IMR-90 (cell line): ENCODE data around the gene PADI6. TPM values are rescaled to one million over a fixed set of nuclear protein-coding genes. Genes with fewer than 3 reads are reported as not detected.

Experiments used
- ATAC-seq: fragments of 200-7000 bp; cut with Tn5 transposase; 2 replicates; pipeline ENCODE4 v1.9.1; 2020; ENCODE audit warnings: low read depth, mild to moderate bottlenecking, moderate library complexity
- BruUV-seq: library from RNA; stranded (reverse); fragments of 400-500 nt; replicated peaks from 2 replicates; lab custom pipeline; 2021; lab: Mats Ljungman, UMichigan
- CTCF ChIA-PET: fragments of 300-600 bp; formaldehyde crosslinking; extraction: SDS; loops from one replicate; lab custom pipeline; 2021; ENCODE audit warnings: antibody characterized with exemption; lab: Yijun Ruan, JAX
- POLR2A ChIA-PET: fragments of 300-600 bp; sonication (Branson Sonifier 250); formaldehyde crosslinking; loops from one replicate; lab custom pipeline; 2022; ENCODE audit warnings: antibody characterized with exemption; ENCODE audit not compliant: unreplicated experiment; lab: Charles Lee
- DNase-seq: peaks from one replicate; pipeline ENCODE4 v3.0.0; 2013
- H2AFZ ChIP-seq: replicated peaks from 2 replicates; pipeline ENCODE3; 2013; ENCODE audit warnings: low read length, mild to moderate bottlenecking; ENCODE audit not compliant: poor library complexity
- H2AK5ac ChIP-seq: 2 replicates; pipeline ENCODE4 v1.6.1; 2013; ENCODE audit warnings: low read depth, low read length, inconsistent platforms
- H2AK9ac ChIP-seq: replicated peaks from 2 replicates; pipeline ENCODE3; 2013; ENCODE audit warnings: mild to moderate bottlenecking, low read depth, low read length, moderate library complexity; ENCODE audit not compliant: poor library complexity
- H2BK120ac ChIP-seq: 2 replicates; pipeline ENCODE4 v1.6.1; 2013; ENCODE audit warnings: low read depth, low read length, inconsistent platforms
- H2BK15ac ChIP-seq: 3 replicates; pipeline ENCODE4 v1.6.1; 2013; ENCODE audit warnings: low read depth, low read length, inconsistent platforms
- H2BK20ac ChIP-seq: 2 replicates; pipeline ENCODE4 v1.6.1; 2013; ENCODE audit warnings: low read depth, mild to moderate bottlenecking, inconsistent platforms, low read length, moderate library complexity
- H2BK5ac ChIP-seq: 2 replicates; pipeline ENCODE4 v1.6.1; 2013; ENCODE audit warnings: mild to moderate bottlenecking, low read depth, low read length, inconsistent platforms; ENCODE audit not compliant: poor library complexity, severe bottlenecking
- H3K14ac ChIP-seq: replicated peaks from 2 replicates; pipeline ENCODE4 v1.6.1; 2013; ENCODE audit warnings: low read depth, low read length, inconsistent platforms
- H3K18ac ChIP-seq: 2 replicates; pipeline ENCODE4 v1.6.1; 2013; ENCODE audit warnings: low read depth, low read length, control low read depth
- H3K23ac ChIP-seq: 2 replicates; pipeline ENCODE4 v1.6.1; 2013; ENCODE audit warnings: low read depth, low read length, inconsistent platforms
- H3K27ac ChIP-seq: 2 replicates; pipeline ENCODE4 v1.5.1; 2013; ENCODE audit warnings: mild to moderate bottlenecking, control low read depth, low read length; ENCODE audit not compliant: insufficient read depth
- H3K27me3 ChIP-seq: 2 replicates; pipeline ENCODE4 v1.6.1; 2013; ENCODE audit warnings: low read length; ENCODE audit not compliant: control insufficient read depth, insufficient read depth
- H3K36me3 ChIP-seq: 2 replicates; pipeline ENCODE4 v1.6.1; 2013; ENCODE audit warnings: low read length, mixed read lengths; ENCODE audit not compliant: control insufficient read depth, insufficient read depth
- H3K4ac ChIP-seq: 2 replicates; pipeline ENCODE4 v1.6.1; 2013; ENCODE audit warnings: low read depth, low read length, inconsistent platforms
- H3K4me1 ChIP-seq: 2 replicates; pipeline ENCODE4 v1.6.1; 2013; ENCODE audit warnings: low read length, mixed read lengths; ENCODE audit not compliant: control insufficient read depth, insufficient read depth
- H3K4me2 ChIP-seq: 2 replicates; pipeline ENCODE4 v1.6.1; 2013; ENCODE audit warnings: low read depth, mild to moderate bottlenecking, control low read depth, low read length, moderate library complexity
- H3K4me3 ChIP-seq: 2 replicates; pipeline ENCODE4 v1.5.1; 2013; ENCODE audit warnings: low read depth, mild to moderate bottlenecking, control low read depth, low read length, moderate library complexity; ENCODE audit not compliant: insufficient read depth
- H3K56ac ChIP-seq: 2 replicates; pipeline ENCODE4 v1.6.1; 2013; ENCODE audit warnings: low read length, inconsistent platforms; ENCODE audit not compliant: insufficient read depth; ENCODE audit errors: extremely low read depth
- H3K79me1 ChIP-seq, 2 experiments: 2 replicates each; pipeline ENCODE4 v1.6.1; 2013; ENCODE audit warnings: low read length in 2 of 2, inconsistent platforms in 1 of 2, low read depth in 1 of 2
- H3K9ac ChIP-seq: 2 replicates; pipeline ENCODE4 v1.6.1; 2013; ENCODE audit warnings: low read depth, low read length, control low read depth
- H3K9me1 ChIP-seq: 2 replicates; pipeline ENCODE4 v1.6.1; 2013; ENCODE audit warnings: low read length, inconsistent platforms; ENCODE audit not compliant: insufficient read depth
- H3K9me3 ChIP-seq: 2 replicates; pipeline ENCODE4 v1.6.1; 2013; ENCODE audit warnings: low read length; ENCODE audit not compliant: control insufficient read depth, insufficient read depth
- H4K20me1 ChIP-seq: 2 replicates; pipeline ENCODE4 v1.6.1; 2013; ENCODE audit warnings: low read length, inconsistent platforms; ENCODE audit not compliant: insufficient read depth
- H4K5ac ChIP-seq: 2 replicates; pipeline ENCODE4 v1.6.1; 2013; ENCODE audit warnings: mild to moderate bottlenecking, low read depth, low read length, control low read depth
- H4K8ac ChIP-seq, 2 experiments: 2 replicates each; pipeline ENCODE4 v1.6.1; 2013; ENCODE audit warnings: low read depth in 2 of 2, low read length in 2 of 2, control low read depth in 1 of 2, inconsistent platforms in 1 of 2
- H4K91ac ChIP-seq: 2 replicates; pipeline ENCODE4 v1.6.1; 2013; ENCODE audit warnings: low read depth, low read length, inconsistent platforms; ENCODE audit not compliant: insufficient read depth
- BHLHE40 ChIP-seq: fragments of 150-350 bp; IDR thresholded peaks from 2 replicates; pipeline ENCODE4 v1.6.1; 2016; ENCODE audit warnings: mild to moderate bottlenecking, low read depth, low read length
- CEBPB ChIP-seq: IDR thresholded peaks from 2 replicates; pipeline ENCODE4 v1.6.1; 2012; ENCODE audit warnings: low read depth, low read length, improper control_type of control experiment
- MAFK ChIP-seq: IDR thresholded peaks from 2 replicates; pipeline ENCODE4 v1.6.1; 2012; ENCODE audit warnings: low read depth, low read length, improper control_type of control experiment
- RCOR1 ChIP-seq: IDR thresholded peaks from 2 replicates; pipeline ENCODE4 v1.6.1; 2012; ENCODE audit warnings: mild to moderate bottlenecking, low read length, improper control_type of control experiment; ENCODE audit not compliant: insufficient replicate concordance
- RFX5 ChIP-seq: IDR thresholded peaks from 2 replicates; pipeline ENCODE4 v1.8.0; 2012; ENCODE audit warnings: low read depth, mild to moderate bottlenecking, low read length, moderate library complexity
- SMC3 ChIP-seq: fragments of 150-350 bp; IDR thresholded peaks from 2 replicates; pipeline ENCODE4 v1.6.1; 2016; ENCODE audit warnings: low read depth, mild to moderate bottlenecking, antibody characterized with exemption, low read length, moderate library complexity
- WGBS, 2 experiments: methylation state at CpG; one replicate each; pipeline versions ENCODE4 v1.1.5 to v1.1.7; 2013; ENCODE audit warnings: missing lambda C conversion rate in 2 of 2; ENCODE audit not compliant: insufficient read length in 1 of 2; ENCODE audit errors: extremely low coverage in 2 of 2; 5-methylcytosine and 5-hydroxymethylcytosine counted together
- dilution Hi-C: fragments of 300-500 bp; cut with HindIII; formaldehyde crosslinking; loops from one replicate; pipeline ENCODE4 v1.14.3; 2018; ENCODE audit warnings: low sequenced_read_pairs; ENCODE audit not compliant: unreplicated experiment
- in situ Hi-C: fragments of 300-500 bp; cut with MboI; formaldehyde crosslinking; loops from 3 replicates; pipeline ENCODE4 v1.14.3; 2019; ENCODE audit warnings: low sequenced_read_pairs, inconsistent platforms, mixed read lengths
- intact Hi-C: fragments of 100-400 bp; cut with micrococcal nuclease; formaldehyde crosslinking; loops from 2 replicates; pipeline ENCODE4 v1.10.0; 2022
- polyA plus RNA-seq, 3 experiments: library from polyadenylated mRNA; depleted of rRNA; stranded (reverse); fragments of >200 nt; gene quantifications; 2 replicates each; pipeline ENCODE4 v1.2.3, GENCODE V29; 2012; ENCODE audit warnings: low replicate concordance in 1 of 3
- total RNA-seq: library from RNA; depleted of rRNA; stranded (reverse); fragments of >200 nt; gene quantifications from 2 replicates; pipeline ENCODE4 v1.2.3, GENCODE V29; 2012
- TF ChIP-seq, protein P1 (sequence below): fragments of 150-350 bp; IDR thresholded peaks from 2 replicates; pipeline ENCODE4 v1.6.1; 2017; ENCODE audit warnings: mild to moderate bottlenecking, antibody characterized with exemption, low read length, low read depth

PADI6 gene
- total and polyA plus RNA-seq, 2 of the 4 experiments (the other 2 are of a cell fraction): not detected

DNA sequence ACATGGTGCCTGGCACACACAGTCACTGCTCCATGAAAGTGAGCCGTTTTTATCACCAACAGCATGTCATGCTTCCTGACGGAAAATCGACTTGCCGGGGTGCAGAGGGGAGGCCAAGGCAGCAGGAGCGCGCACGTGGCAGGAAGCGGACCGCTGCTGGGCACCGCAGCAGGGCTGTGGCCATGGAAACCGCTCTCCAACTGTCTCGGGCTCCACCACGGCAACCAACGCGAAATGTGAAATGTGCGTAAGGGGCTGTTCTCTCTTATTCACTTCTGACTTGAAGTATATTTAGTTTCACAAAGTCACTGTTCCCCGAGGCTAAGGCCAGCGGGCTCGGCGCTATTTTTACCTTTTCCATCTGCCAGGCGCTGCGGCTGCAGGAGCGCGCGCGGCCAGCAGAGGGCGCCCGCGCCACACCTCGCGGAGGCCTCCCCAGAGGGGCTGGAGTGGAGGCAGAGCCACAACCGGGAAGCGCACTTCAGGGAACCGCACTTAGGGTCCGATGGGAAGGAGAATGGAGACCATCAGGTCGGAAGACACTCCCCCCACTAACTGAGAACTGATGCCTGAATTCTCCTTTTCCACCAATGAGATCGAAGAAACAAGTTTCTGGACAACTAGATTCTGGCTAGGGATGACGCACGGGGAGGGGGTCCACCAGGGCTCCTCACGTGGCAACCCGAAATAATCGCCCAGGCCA lies 47.8 kb downstream of the PADI6 start (continued):
- no peak for TF ChIP-seq CEBPB

DNA sequence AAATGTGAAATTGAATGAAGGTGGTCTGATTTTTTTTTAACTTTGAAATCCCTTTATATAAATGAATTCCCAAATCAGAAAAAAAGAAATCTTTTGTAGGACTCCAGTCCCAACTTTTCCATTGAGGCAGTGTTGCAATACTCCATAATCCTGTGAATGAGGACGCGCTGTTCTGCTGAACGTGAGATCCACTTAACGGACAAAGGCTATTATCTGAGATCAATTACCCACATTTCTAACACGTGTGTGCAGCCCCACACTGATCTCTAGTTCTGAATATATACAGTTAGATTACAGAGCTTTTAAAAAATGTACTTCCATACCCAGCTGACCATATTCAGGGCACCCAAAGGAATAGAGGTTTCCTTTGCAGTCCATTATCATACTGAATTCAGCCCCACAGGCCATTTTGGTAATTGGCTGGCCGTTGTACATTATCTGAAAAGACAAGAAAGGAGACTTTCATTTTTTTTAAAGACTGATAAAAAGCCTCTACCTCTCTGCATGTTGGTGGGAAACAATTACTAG lies 48.5 kb downstream of the PADI6 start:
- Histone ChIP-seq H4K20me1 (peaks cover 45% of the 10 kb centered on the region), H2BK20ac (no peak overlapping the region), H2BK15ac (no peak overlapping the region), H3K4ac (no peak overlapping the region), H4K91ac (no peak overlapping the region), H2AFZ (no peak overlapping the region), H3K79me1 (peaks cover 30 to 49% of the 10 kb centered on the region in 2 experiments), H3K4me3 (no peak overlapping the region), H3K27me3 (no peaks in the 10 kb centered on the region), H3K4me2 (no peak overlapping the region), H3K23ac (no peak overlapping the region), H3K56ac (no peak overlapping the region), H3K27ac (no peak overlapping the region), H3K4me1 (peaks cover 6% of the 10 kb centered on the region; the same call in 1 of the 2 replicates), H3K9me3 (no peaks in the 10 kb centered on the region), H3K36me3 (peaks cover 58% of the 10 kb centered on the region), H4K5ac (no peak overlapping the region), H2AK5ac (no peak overlapping the region), H2AK9ac (no peak overlapping the region), H2BK120ac (no peak overlapping the region), H4K8ac (no peak overlapping the region), H3K18ac (no peak overlapping the region), H2BK5ac (no peak overlapping the region), H3K9ac (no peak overlapping the region), H3K14ac (no peak overlapping the region), H3K9me1 (no peaks in the 10 kb centered on the region; the same call in 1 of the 2 replicates)
- ChIA-PET POLR2A (no interaction called here), CTCF (no interaction called here)
- WGBS, 2 experiments: no CpG with 5 or more reads among the region's 6 CpGs
- BruUV-seq: no TSS peak
- intact Hi-C loops (loop anchor here (2.0 kb wide), 1 partner anchor 186 kb away; no protein-coding TSS in a partner anchor), in situ Hi-C loops (no loop called here), dilution Hi-C loops (no loop called here)
- TF ChIP-seq MAFK (no peak), SMC3 (no peak), RCOR1 (no peak), RFX5 (no peak), CEBPB (no peak), BHLHE40 (no peak)
- TF ChIP-seq, protein P1, sequence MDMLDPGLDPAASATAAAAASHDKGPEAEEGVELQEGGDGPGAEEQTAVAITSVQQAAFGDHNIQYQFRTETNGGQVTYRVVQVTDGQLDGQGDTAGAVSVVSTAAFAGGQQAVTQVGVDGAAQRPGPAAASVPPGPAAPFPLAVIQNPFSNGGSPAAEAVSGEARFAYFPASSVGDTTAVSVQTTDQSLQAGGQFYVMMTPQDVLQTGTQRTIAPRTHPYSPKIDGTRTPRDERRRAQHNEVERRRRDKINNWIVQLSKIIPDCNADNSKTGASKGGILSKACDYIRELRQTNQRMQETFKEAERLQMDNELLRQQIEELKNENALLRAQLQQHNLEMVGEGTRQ: no peak
- ATAC-seq: no peak
- no peak for DNase-seq
